Parathyroid adenoma (tissue), 2 donors: ENCODE data around the gene SERPINA4.

ENCODE experiments used
- H2AFZ ChIP-seq: fragments of 300-600 bp; sonication (generic); one replicate; pipeline ENCODE4 v1.7.0; 2017; ENCODE audit warnings: antibody characterized with exemption, mild to moderate bottlenecking
- H3K27ac ChIP-seq: fragments of 300-600 bp; sonication (generic); one replicate; pipeline ENCODE4 v1.7.0; 2017
- H3K27me3 ChIP-seq: fragments of 300-600 bp; sonication (generic); one replicate; pipeline ENCODE4 v1.7.0; 2017; ENCODE audit warnings: low read length; ENCODE audit not compliant: control insufficient read depth, insufficient read depth
- H3K36me3 ChIP-seq: fragments of 300-600 bp; sonication (generic); one replicate; pipeline ENCODE4 v1.7.0; 2017; ENCODE audit warnings: low read length; ENCODE audit not compliant: control insufficient read depth, insufficient read depth
- H3K4me1 ChIP-seq: fragments of 300-600 bp; sonication (generic); one replicate; pipeline ENCODE4 v1.7.0; 2017; ENCODE audit warnings: control low read depth
- H3K4me2 ChIP-seq: fragments of 300-600 bp; sonication (generic); one replicate; pipeline ENCODE4 v1.7.0; 2017; ENCODE audit warnings: low read length
- H3K4me3 ChIP-seq: fragments of 300-600 bp; sonication (generic); one replicate; pipeline ENCODE4 v1.7.0; 2017; ENCODE audit warnings: low read depth, low read length
- H3K79me2 ChIP-seq: fragments of 300-600 bp; sonication (generic); one replicate; pipeline ENCODE4 v1.7.0; 2017; ENCODE audit warnings: control low read depth
- H3K9ac ChIP-seq: fragments of 300-600 bp; sonication (generic); one replicate; pipeline ENCODE4 v1.7.0; 2017; ENCODE audit warnings: mild to moderate bottlenecking
- H3K9me3 ChIP-seq: fragments of 300-600 bp; sonication (generic); one replicate; pipeline ENCODE4 v1.7.0; 2017; ENCODE audit warnings: low read length; ENCODE audit not compliant: control insufficient read depth
- CTCF ChIP-seq: fragments of 300-600 bp; sonication (generic); IDR thresholded peaks from one replicate; pipeline ENCODE4 v1.7.0; 2017; ENCODE audit warnings: antibody characterized with exemption, mild to moderate bottlenecking
- donor health status: primary hyperparathyroidism.

Gene SERPINA4

DNA sequence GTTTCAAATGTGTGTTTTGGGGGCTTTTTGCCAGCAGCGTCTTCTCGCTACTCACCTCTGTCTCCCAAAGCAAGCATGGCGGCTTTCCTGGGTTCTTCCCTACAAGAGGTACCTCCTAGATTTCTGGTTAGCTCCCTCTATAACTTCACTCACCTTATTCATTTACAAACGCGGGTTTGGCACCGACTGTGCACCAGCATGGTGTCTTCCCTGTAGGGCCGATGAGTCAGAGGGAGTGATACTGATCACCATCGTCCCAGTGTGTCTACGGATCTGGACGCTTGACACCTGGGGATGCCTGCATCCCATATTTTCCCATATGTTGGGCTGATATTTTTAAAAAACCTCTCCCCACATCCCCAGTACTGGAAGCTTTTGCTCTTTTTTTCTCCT lies 44.0 kb upstream of the SERPINA4 start:
- Histone ChIP-seq H3K36me3 (no peaks in the 10 kb centered on the region), H3K79me2 (no peaks in the 10 kb centered on the region), H3K27me3 (no peaks in the 10 kb centered on the region), H3K4me2 (no peak overlapping the region), H3K9me3 (no peaks in the 10 kb centered on the region), H3K27ac (no peak overlapping the region), H3K9ac (no peak overlapping the region), H3K4me3 (no peak overlapping the region), H3K4me1 (peaks cover 8% of the 10 kb centered on the region), H2AFZ (no peak overlapping the region)
- no peak for TF ChIP-seq CTCF

DNA sequence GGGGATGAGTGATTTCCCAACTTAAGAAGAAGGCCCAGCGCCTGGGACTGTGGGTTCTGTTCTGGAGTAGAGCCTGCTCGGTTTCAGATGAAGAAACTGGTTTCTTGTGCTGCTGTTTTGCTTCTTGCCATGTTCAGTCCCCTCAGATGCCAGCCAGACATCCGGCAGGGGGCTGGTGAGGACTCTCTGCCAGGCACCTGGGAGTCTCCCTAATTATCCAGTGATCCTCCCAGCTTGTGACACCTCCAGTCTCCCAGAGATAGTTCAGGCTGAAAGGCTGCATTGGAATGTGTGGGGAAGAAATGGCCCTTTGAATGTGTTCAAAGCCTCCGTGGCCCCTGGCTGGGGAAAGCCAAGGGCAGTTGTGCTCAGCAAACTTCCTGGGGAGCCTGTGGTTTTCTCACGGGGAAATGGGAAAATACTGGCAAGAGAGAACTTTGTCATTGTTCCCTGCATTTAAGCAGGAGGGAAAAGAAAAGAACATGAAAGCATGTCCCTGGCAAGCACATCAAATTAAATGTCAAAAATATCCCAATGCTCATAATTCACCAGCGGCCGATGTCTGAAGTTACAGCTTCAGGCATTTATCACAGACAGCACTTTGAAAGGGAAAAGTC lies 43.5 kb upstream of the SERPINA4 start:
- H3K9ac ChIP-seq, result no peak overlapping the region
- H3K36me3 ChIP-seq, result no peaks in the 10 kb centered on the region
- no peaks in the 10 kb centered on the region for H3K27me3 ChIP-seq
- peaks cover 8% of the 10 kb centered on the region for H3K4me1 ChIP-seq
- H3K4me2 ChIP-seq, result no peak overlapping the region
- H3K4me3 ChIP-seq, result no peak overlapping the region
- TF ChIP-seq CTCF, result no peak
- no peak overlapping the region for H2AFZ ChIP-seq
- H3K27ac ChIP-seq, result no peak overlapping the region
- no peaks in the 10 kb centered on the region for H3K9me3 ChIP-seq
- H3K79me2 ChIP-seq, result no peaks in the 10 kb centered on the region

- Histone ChIP-seq H3K4me2 (no peak overlapping the region), H2AFZ (no peak overlapping the region), H3K27ac (no peak overlapping the region), H3K9me3 (no peaks in the 10 kb centered on the region), H3K9ac (no peak overlapping the region), H3K27me3 (no peaks in the 10 kb centered on the region), H3K4me3 (no peak overlapping the region), H3K79me2 (no peaks in the 10 kb centered on the region), H3K4me1 (no peaks in the 10 kb centered on the region), H3K36me3 (no peaks in the 10 kb centered on the region)
- TF ChIP-seq CTCF, result no peak
Measured at GRCh38 chr14:94521375-94522114, 39.7 kb upstream of the SERPINA4 start.

- Histone ChIP-seq H3K79me2 (no peaks in the 10 kb centered on the region), H3K4me1 (no peaks in the 10 kb centered on the region), H2AFZ (no peak overlapping the region), H3K4me2 (no peak overlapping the region), H3K9ac (no peak overlapping the region), H3K4me3 (no peak overlapping the region), H3K9me3 (no peaks in the 10 kb centered on the region), H3K27ac (no peak overlapping the region), H3K27me3 (no peaks in the 10 kb centered on the region), H3K36me3 (no peaks in the 10 kb centered on the region)
- no peak for TF ChIP-seq CTCF
Measured at GRCh38 chr14:94522115-94522724, 39.0 kb upstream of the SERPINA4 start.
